ENCODE measurements around the gene GUCY1A2. TPM values are rescaled to one million over a fixed set of nuclear protein-coding genes. Genes with fewer than 3 reads are reported as not detected.

The GUCY1A2 gene
- total RNA-seq, 1 donor: under 0.01 TPM

DNA sequence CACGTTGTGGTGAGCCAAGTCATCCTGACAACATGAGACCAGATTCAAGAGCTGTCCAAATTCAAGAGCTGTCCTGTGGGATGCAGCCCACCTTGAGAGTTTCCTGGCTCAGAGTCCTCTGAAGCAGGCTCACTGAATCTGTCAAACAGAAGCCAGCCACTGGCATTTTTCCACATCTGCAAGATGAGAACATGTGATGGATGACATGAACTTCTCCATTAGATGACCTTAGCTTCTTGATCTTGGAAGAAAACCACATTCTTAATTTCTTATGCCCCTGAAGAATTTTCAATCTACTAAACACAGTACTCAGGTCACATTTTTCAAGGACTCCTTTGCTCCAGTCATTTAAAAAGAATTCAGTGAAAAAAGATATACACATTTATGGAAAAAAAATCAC, 291.0 kb downstream of the GUCY1A2 start:
- Histone ChIP-seq H3K9me3 (ENCODE audit: low read depth, low read length) (no peaks in the 10 kb centered on the region), H3K36me3 (ENCODE audit: insufficient read depth, low read length) (no peaks in the 10 kb centered on the region), H3K27me3 (ENCODE audit: insufficient read depth, low read length) (no peaks in the 10 kb centered on the region), H4K20me1 (ENCODE audit: insufficient read depth, low read length) (no peaks in the 10 kb centered on the region), H3K4me2 (ENCODE audit: insufficient read depth, low read length) (no peak overlapping the region), H3K79me2 (ENCODE audit: insufficient read depth, low read length) (no peaks in the 10 kb centered on the region), H2AFZ (ENCODE audit: low read length) (no peak overlapping the region), H3K4me1 (ENCODE audit: insufficient read depth, low read length) (no peaks in the 10 kb centered on the region), H3K4me3 (ENCODE audit: insufficient read depth, low read length) (no peak overlapping the region), H3K27ac (ENCODE audit: low read depth, low read length) (no peak overlapping the region)
- DNase-seq (ENCODE audit: insufficient read length, low spot score, missing footprints): no peak
- TF ChIP-seq, protein P1, sequence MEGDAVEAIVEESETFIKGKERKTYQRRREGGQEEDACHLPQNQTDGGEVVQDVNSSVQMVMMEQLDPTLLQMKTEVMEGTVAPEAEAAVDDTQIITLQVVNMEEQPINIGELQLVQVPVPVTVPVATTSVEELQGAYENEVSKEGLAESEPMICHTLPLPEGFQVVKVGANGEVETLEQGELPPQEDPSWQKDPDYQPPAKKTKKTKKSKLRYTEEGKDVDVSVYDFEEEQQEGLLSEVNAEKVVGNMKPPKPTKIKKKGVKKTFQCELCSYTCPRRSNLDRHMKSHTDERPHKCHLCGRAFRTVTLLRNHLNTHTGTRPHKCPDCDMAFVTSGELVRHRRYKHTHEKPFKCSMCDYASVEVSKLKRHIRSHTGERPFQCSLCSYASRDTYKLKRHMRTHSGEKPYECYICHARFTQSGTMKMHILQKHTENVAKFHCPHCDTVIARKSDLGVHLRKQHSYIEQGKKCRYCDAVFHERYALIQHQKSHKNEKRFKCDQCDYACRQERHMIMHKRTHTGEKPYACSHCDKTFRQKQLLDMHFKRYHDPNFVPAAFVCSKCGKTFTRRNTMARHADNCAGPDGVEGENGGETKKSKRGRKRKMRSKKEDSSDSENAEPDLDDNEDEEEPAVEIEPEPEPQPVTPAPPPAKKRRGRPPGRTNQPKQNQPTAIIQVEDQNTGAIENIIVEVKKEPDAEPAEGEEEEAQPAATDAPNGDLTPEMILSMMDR (IDR thresholded peaks at IDR 0.05; ENCODE audit: extremely low read depth, low read depth, low read length): no peak

DNA sequence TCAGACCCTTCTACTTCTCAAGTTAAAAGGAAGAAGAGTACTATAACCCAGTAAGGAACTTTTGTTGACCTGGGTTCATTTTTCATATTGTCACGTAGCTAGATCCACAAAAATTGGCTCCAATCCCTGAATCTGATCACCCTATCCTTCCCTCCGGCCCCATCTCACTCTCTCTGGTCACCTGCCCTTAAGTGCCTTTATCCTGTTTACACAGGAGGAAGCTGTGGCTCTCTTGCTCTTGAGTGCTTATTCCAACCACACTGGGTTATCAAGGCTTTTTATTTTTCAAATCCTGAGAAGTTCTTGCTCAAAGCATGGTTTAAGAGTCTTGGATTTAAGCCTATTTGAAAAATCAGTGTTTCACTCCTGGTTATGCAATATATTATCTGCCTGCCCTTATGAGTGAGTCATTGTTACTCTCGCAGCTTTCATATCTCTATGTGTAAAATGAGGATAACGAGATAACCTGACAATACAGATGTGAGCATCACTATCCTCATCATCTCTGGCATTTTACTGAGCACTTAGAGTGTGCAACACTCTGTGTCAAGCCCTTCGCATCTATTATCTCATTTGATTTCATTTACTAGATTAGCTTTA, 293.9 kb downstream of the GUCY1A2 start:
- Histone ChIP-seq H4K20me1 (ENCODE audit: insufficient read depth, low read length) (no peaks in the 10 kb centered on the region), H2AFZ (ENCODE audit: low read length) (no peak overlapping the region), H3K27me3 (ENCODE audit: insufficient read depth, low read length) (no peaks in the 10 kb centered on the region), H3K4me2 (ENCODE audit: insufficient read depth, low read length) (no peak overlapping the region), H3K79me2 (ENCODE audit: insufficient read depth, low read length) (no peaks in the 10 kb centered on the region), H3K4me3 (ENCODE audit: insufficient read depth, low read length) (no peak overlapping the region), H3K27ac (ENCODE audit: low read depth, low read length) (no peak overlapping the region), H3K9me3 (ENCODE audit: low read depth, low read length) (no peaks in the 10 kb centered on the region), H3K36me3 (ENCODE audit: insufficient read depth, low read length) (no peaks in the 10 kb centered on the region), H3K4me1 (ENCODE audit: insufficient read depth, low read length) (no peaks in the 10 kb centered on the region)
- DNase-seq (ENCODE audit: insufficient read length, low spot score, missing footprints): no peak
- TF ChIP-seq, protein P1 (IDR thresholded peaks at IDR 0.05; ENCODE audit: extremely low read depth, low read depth, low read length): no peak

DNA sequence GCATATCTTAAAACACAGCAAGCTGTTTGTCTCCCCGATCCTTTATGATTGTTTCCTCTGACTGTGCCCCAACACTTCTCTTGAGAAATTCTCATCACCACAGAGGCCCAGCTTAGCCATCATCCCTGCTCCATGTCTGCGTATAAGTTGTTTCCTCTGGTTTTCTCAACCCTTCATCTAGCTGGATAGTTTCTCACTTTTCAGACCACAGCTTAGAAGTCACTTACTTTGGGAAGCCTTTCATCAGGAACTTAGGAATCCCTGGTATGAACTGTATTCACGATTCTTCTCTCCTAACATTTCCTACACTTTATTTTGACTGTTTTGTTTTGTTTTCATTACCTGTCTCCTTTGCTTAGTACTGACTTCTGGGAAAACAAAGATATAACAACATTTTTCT, 295.2 kb downstream of the GUCY1A2 start:
- TF ChIP-seq, protein P1 (IDR thresholded peaks at IDR 0.05; ENCODE audit: extremely low read depth, low read depth, low read length): no peak
- no peak for DNase-seq (ENCODE audit: insufficient read length, low spot score, missing footprints)

DNA sequence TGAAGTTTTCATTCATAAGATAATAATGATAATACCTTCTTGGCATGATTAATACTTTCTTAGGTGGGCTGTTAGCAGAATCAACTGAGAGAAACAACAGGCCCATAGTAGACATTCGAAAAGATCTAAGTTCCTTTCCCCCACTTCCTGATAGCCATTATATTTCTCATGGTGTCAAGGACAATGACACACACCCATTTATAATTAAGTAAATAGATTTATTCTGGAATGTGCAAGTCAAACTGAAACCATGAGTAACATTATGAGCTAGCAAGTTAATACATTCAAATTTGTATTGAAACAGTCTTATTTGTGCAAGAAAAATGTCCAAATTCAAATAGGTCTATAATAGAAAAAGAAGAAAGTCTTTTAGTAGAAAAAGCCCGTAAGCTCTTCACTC, 301.1 kb downstream of the GUCY1A2 start:
- H4K20me1 ChIP-seq (ENCODE audit: insufficient read depth, low read length): no peaks in the 10 kb centered on the region
- no peaks in the 10 kb centered on the region for H3K9me3 ChIP-seq (ENCODE audit: low read depth, low read length)
- no peak overlapping the region for H2AFZ ChIP-seq (ENCODE audit: low read length)
- H3K79me2 ChIP-seq (ENCODE audit: insufficient read depth, low read length): no peaks in the 10 kb centered on the region
- TF ChIP-seq, protein P1 (IDR thresholded peaks at IDR 0.05; ENCODE audit: extremely low read depth, low read depth, low read length): no peak
- no peak overlapping the region for H3K4me2 ChIP-seq (ENCODE audit: insufficient read depth, low read length)
- no peaks in the 10 kb centered on the region for H3K4me1 ChIP-seq (ENCODE audit: insufficient read depth, low read length)
- H3K27ac ChIP-seq (ENCODE audit: low read depth, low read length): no peak overlapping the region
- peak; percentile 23 for DNase-seq (ENCODE audit: insufficient read length, low spot score, missing footprints)
- H3K36me3 ChIP-seq (ENCODE audit: insufficient read depth, low read length): no peaks in the 10 kb centered on the region
- no peak overlapping the region for H3K4me3 ChIP-seq (ENCODE audit: insufficient read depth, low read length)
- H3K27me3 ChIP-seq (ENCODE audit: insufficient read depth, low read length): no peaks in the 10 kb centered on the region

More for the DNA sequence above, 295.2 kb downstream of the GUCY1A2 start:
- Histone ChIP-seq H2AFZ (ENCODE audit: low read length) (no peak overlapping the region), H3K36me3 (ENCODE audit: insufficient read depth, low read length) (no peaks in the 10 kb centered on the region), H4K20me1 (ENCODE audit: insufficient read depth, low read length) (no peaks in the 10 kb centered on the region), H3K4me3 (ENCODE audit: insufficient read depth, low read length) (no peak overlapping the region), H3K4me1 (ENCODE audit: insufficient read depth, low read length) (no peaks in the 10 kb centered on the region), H3K27me3 (ENCODE audit: insufficient read depth, low read length) (no peaks in the 10 kb centered on the region), H3K9me3 (ENCODE audit: low read depth, low read length) (no peaks in the 10 kb centered on the region), H3K4me2 (ENCODE audit: insufficient read depth, low read length) (no peak overlapping the region), H3K27ac (ENCODE audit: low read depth, low read length) (no peak overlapping the region), H3K79me2 (ENCODE audit: insufficient read depth, low read length) (no peaks in the 10 kb centered on the region)
